ENCODE results near the gene ATF4. TPM values are rescaled to one million over a fixed set of nuclear protein-coding genes. Genes with fewer than 3 reads are reported as not detected.

The ATF4 gene
- total RNA-seq, 1 experiment from 2014 or later: 230 TPM

- H3K4me1 ChIP-seq (ENCODE audit: insufficient read depth, low read length): no peaks in the 10 kb centered on the region
- H3K4me3 ChIP-seq (ENCODE audit: low read length): no peak overlapping the region
- ChIA-PET CTCF (no interaction called here), POLR2A (ENCODE audit: unreplicated experiment) (no interaction called here)
- H3K79me2 ChIP-seq (ENCODE audit: low read length): peaks cover 47% of the 10 kb centered on the region
- no TSS peak for BruUV-seq (replicated peaks)
- intact Hi-C loops (cut with micrococcal nuclease): no loop called here
- H3K9me3 ChIP-seq (ENCODE audit: low read length): no peaks in the 10 kb centered on the region
- no peak overlapping the region for H3K9ac ChIP-seq (ENCODE audit: low read length)
- H4K20me1 ChIP-seq (ENCODE audit: low read length): peaks cover 6% of the 10 kb centered on the region; the same call in 1 of the 2 replicates
- H3K9me2 ChIP-seq (replicated peaks; ENCODE audit: low read length): no peaks in the 10 kb centered on the region
- no peaks in the 10 kb centered on the region for H3F3A ChIP-seq (ENCODE audit: low read length, unreplicated experiment)
- H2AFZ ChIP-seq (ENCODE audit: low read length): no peak overlapping the region
- ATAC-seq: no peak
- H3K27ac ChIP-seq (ENCODE audit: low read length): no peak overlapping the region
- DNase-seq: no peak
- no peak for TF ChIP-seq EZH2phosphoT487 (IDR thresholded peaks at IDR 0.05; ENCODE audit: borderline replicate concordance, low read length)
- H3K36me3 ChIP-seq (ENCODE audit: low read depth, low read length): peaks cover 42% of the 10 kb centered on the region
- H3K4me2 ChIP-seq (ENCODE audit: low read length): no peak overlapping the region
- no peaks in the 10 kb centered on the region for H3K27me3 ChIP-seq (ENCODE audit: low read length)
These were observed 8.3 kb upstream of the ATF4 start for GRCh38 chr22:39512026-39512425.

- DNase-seq (no peak), ATAC-seq (no peak)
- TF ChIP-seq EZH2phosphoT487 (IDR thresholded peaks at IDR 0.05; ENCODE audit: borderline replicate concordance, low read length) (no peak), EZH2 (IDR thresholded peaks at IDR 0.05; ENCODE audit: low read length, unreplicated experiment) (no peak), CTCF (conservative IDR thresholded peaks at IDR 0.05; ENCODE audit: low read depth, low read length) (no peak)
- H3K4me2 ChIP-seq (ENCODE audit: low read length): no peak overlapping the region
- H3K9ac ChIP-seq (ENCODE audit: low read length): no peak overlapping the region
- no TSS peak for BruUV-seq (replicated peaks)
- H3K36me3 ChIP-seq (ENCODE audit: low read depth, low read length): peaks cover 33% of the 10 kb centered on the region
- no peak overlapping the region for H3K4me3 ChIP-seq (ENCODE audit: low read length)
- H3K27me3 ChIP-seq (ENCODE audit: low read length): no peaks in the 10 kb centered on the region
- no peak overlapping the region for H3K27ac ChIP-seq (ENCODE audit: low read length)
- H3K9me2 ChIP-seq (replicated peaks; ENCODE audit: low read length): no peaks in the 10 kb centered on the region
- H3K9me3 ChIP-seq (ENCODE audit: low read length): no peaks in the 10 kb centered on the region
- peaks cover 6% of the 10 kb centered on the region; the same call in 1 of the 2 replicates for H4K20me1 ChIP-seq (ENCODE audit: low read length)
- peaks cover 43% of the 10 kb centered on the region for H3K79me2 ChIP-seq (ENCODE audit: low read length)
- peaks cover 3% of the 10 kb centered on the region; the same call in 1 of the 2 replicates for H3K4me1 ChIP-seq (ENCODE audit: insufficient read depth, low read length)
- POLR2A ChIA-PET (ENCODE audit: unreplicated experiment): no interaction called here
- CTCF ChIA-PET: no interaction called here
- no peaks in the 10 kb centered on the region for H3F3A ChIP-seq (ENCODE audit: low read length, unreplicated experiment)
- no peak overlapping the region for H2AFZ ChIP-seq (ENCODE audit: low read length)
- intact Hi-C loops (cut with micrococcal nuclease): no loop called here
These were observed 6.6 kb upstream of the ATF4 start for GRCh38 chr22:39513791-39514190.

GRCh38 chr22:39514373-39514973 is 5.9 kb upstream of the ATF4 start:
- Histone ChIP-seq H4K20me1 (ENCODE audit: low read length) (peaks cover 6% of the 10 kb centered on the region; the same call in 1 of the 2 replicates), H3K27ac (ENCODE audit: low read length) (no peak overlapping the region), H2AFZ (ENCODE audit: low read length) (no peak overlapping the region), H3K9me3 (ENCODE audit: low read length) (no peaks in the 10 kb centered on the region), H3K27me3 (ENCODE audit: low read length) (no peaks in the 10 kb centered on the region), H3F3A (ENCODE audit: low read length, unreplicated experiment) (no peaks in the 10 kb centered on the region), H3K36me3 (ENCODE audit: low read depth, low read length) (peaks cover 33% of the 10 kb centered on the region), H3K79me2 (ENCODE audit: low read length) (peaks cover 42% of the 10 kb centered on the region), H3K9me2 (replicated peaks; ENCODE audit: low read length) (no peaks in the 10 kb centered on the region), H3K4me2 (ENCODE audit: low read length) (no peak overlapping the region), H3K9ac (ENCODE audit: low read length) (no peak overlapping the region), H3K4me3 (ENCODE audit: low read length) (no peak overlapping the region), H3K4me1 (ENCODE audit: insufficient read depth, low read length) (peaks cover 8% of the 10 kb centered on the region; the same call in 1 of the 2 replicates)
- ChIA-PET POLR2A (ENCODE audit: unreplicated experiment) (no interaction called here), CTCF (interaction anchor here (0.9 kb wide), 1 partner anchor 12 kb away, joined by 10 read pairs; no protein-coding TSS in a partner anchor)
- ATAC-seq: no peak
- TF ChIP-seq EZH2 (IDR thresholded peaks at IDR 0.05; ENCODE audit: low read length, unreplicated experiment) (no peak), CTCF (conservative IDR thresholded peaks at IDR 0.05; ENCODE audit: low read depth, low read length) (peak; percentile 74), EZH2phosphoT487 (IDR thresholded peaks at IDR 0.05; ENCODE audit: borderline replicate concordance, low read length) (no peak)
- no TSS peak for BruUV-seq (replicated peaks)
- intact Hi-C loops (cut with micrococcal nuclease): no loop called here
- DNase-seq: peak; percentile 50
